GM18517 (cell line): ENCODE measurements around the gene WDR87.
"Not testable (repeated sequence)": the region's sequence is repeated elsewhere in the genome, so short reads cannot be mapped to it uniquely, and the experiment has no call there.

Experiments used
- ATAC-seq: cut with Tn5 transposase; IDR thresholded peaks from one replicate; pipeline ENCODE4 v1.9.1; 2021; ENCODE audit warnings: mild to moderate bottlenecking, moderate library complexity; ENCODE audit not compliant: unreplicated experiment

Gene WDR87

GRCh38 chr19:37931881-37932655 lies 25.7 kb upstream of the WDR87 start:
- ATAC-seq, result peak; percentile 40

DNA sequence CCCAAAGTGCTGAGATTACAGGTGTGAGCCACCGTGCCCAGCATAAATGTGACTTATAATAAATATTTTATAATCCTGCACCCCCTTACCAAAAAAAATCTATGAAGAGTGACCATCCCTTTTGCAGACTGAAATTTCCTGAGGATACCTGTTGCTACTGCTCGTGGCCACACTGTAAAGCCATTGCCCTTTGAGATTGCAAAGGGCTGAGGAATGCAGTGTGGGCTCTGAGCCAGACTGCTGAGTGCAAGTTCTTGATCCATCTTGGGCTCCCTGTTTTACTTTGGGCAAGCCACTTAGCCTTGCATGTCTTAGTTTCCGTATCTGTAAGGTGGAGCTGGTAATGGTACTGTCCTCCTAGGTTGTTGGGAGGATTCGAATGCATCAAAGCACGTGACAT lies 24.0 kb upstream of the WDR87 start:
- no peak for ATAC-seq

DNA sequence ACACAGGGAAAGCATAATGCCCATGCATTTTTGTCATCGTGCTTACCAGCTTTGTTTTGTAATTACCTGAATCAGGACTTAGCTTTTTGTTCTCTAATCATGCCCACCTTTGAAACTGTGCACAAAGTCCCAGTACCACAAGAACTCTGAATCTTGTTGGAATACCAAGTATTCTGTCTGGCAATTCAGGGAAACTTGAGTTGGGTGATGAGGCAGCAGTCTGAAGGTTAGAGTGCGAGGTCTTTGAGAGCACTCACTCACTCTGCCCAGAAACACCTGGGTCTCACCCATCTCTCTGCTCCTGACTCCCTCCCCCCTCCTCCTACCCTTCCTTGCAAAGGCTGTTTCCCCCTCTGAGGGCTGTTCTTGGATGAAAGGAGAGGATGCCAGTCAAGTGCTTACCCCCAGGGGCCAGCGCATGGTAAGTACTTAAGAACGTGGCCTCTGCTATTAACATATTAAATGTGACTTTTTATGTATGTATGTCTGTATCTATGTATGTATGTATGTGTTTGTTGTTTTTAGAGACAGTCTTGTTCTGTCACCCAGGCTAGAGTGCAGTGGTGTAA lies 23.0 kb upstream of the WDR87 start:
- ATAC-seq, result no peak

GRCh38 chr19:37928527-37929286 lies 22.3 kb upstream of the WDR87 start:
- ATAC-seq, result peak; percentile 64

DNA sequence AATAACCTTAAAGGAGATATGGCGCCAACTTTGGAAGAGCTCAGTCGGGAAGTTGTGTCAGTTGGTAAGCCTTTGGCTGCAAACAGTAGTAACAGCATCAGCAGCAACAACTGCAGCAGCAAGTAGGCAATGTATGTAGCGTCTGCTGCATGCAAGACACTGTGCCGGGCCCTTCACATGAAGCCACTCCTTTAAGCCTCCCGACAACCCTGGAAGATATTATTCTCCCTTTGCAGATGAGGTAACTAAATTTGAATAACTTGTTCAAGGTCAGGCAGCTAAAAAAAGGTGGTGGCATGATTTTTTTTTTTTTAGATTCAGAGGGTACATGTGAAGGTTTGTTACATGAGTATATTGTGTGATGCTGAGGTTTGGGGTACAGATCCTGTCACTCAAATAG lies 20.3 kb upstream of the WDR87 start:
- ATAC-seq, result no peak

DNA sequence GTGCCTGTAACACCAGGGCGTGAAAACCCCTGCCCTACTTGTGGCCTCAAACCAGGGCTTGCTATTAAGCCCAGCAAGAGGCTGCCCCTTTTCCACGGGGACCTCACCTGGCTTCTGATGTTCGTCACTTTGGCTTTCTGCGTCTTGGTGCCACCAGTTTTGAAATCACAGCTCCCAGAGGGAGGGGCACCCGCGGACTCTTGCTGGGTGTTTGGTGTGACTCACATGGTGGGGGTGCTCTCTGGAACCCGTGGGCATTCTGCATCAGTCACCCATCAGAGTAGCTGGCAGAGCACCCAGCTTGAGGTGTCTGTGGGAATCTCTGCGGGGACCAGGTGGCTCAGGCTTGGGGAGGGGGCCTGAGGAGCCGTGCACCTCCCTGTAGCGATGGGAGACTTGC lies 19.9 kb upstream of the WDR87 start:
- ATAC-seq, result no peak

DNA sequence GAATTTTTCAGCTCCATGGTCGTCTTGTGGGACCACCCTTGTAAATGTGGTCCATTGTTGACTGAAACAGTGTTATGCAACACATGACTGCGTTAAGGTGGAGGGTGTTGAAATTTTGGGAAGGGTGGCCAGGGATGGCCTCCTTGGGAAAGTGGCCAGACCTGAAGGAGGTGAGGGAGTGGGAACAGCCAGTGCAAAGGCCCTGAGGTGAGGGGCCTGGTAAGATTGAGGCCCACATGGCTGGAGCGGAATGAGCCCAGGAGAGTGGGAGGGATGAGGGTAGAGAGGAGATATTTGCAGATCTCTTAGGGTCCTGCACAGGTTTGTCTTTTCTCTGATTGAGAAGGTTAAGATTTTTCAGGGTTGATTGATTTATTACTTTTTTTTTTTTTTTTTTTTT lies 18.8 kb upstream of the WDR87 start:
- no peak for ATAC-seq

DNA sequence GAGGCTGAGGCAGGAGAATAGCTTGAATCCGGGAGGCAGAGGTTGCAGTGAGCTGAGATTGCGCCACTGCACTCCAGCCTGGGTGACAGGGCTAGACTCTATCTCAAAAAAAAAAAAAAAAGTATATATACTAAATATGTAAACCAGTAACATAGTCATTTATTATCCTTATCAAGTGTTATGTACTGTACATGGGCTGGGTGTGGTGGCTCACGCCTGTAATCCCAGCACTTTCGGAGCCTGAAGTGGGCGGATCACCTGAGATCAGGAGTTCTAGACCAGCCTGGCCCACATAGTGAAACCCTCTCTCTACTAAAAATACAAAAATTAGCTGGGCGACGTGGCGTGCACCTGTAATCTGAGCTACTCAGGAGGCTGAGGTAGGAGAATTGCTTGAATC lies 18.2 kb upstream of the WDR87 start:
- ATAC-seq, result not testable (repeated sequence)

DNA sequence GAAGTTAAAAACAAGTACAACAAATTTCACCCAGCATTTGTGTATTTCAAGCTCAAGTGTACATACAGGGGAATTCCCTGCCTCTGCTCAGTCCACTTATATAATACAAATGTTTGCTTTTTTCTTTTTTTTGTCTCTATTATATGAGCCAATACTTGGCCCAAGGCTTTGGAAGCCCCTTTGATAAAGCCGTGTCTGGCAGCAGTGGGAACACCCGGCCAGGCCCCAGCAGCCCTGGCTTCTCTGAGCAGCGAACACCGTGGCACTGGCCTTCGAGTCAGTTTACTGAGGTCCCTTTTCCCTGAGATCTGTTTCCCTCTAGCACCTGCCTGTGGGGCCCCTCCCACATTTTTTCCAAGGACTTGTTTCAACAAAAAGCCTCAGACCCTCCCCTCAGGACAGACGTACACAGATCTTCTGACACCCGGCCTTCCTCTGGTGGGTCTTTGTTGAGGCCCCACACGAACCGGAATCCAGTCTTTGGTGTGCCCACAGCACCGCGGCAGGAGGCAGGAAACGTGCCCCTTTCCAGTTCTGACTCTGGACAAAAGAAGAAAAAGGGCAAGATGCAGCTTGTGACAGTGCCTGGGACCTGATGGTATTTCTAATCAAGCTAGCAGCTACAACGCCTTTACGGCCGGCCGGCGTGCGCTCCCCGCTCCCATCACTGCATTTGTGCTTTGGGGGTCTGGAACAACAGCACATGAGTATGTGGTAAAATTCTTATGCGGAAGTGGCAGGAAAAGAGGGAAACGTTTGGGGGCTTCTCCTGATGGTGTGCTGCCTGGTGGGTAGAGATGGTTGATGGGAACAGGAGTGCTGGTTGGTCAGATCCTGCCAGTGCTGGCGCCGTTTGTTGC lies 14.4 kb upstream of the WDR87 start:
- no peak for ATAC-seq

DNA sequence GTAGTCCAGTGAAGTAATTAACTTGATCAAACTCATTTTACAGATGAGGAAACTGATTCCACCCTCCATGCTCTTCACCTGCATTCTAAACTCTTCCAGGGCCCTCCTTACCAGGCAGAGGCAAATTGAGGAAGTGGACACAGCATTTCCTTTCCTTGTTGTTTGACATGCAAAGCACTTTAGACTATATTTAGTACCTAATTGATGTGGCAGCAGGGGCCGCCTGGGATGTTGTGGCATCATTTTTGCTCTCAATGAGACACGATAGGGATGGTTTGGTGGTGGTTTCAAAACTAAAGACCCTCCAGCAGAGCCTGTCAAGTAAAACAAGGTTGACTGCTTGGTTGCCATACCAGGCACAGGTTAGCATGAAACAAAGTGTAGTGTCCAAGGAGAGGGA lies 8.5 kb upstream of the WDR87 start:
- no peak for ATAC-seq

DNA sequence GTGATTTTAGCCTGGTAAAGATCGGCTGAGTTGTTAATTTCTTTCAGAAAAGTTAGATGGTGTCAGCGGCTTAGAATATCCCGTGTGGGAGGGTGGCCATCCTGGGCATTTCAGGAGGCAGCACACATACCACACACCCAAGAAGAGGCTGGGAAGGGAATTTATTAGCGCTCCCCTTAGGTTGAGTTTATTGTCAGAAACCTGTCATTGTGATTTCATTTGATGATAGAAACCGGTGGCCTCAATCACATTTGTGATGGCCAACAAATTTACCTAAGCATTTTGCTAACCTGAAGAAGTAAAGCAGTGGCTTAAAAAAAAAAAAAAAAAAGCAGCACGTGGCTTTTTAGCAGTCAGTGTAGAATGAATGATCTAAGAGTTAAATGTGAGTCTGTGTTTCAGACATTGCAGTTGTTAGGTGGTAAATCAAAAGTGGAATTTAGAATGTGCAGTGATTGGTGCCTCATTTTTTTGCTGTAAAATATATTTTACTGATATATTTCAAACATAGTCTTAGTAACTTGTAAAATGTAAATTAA lies 3.3 kb upstream of the WDR87 start:
- ATAC-seq, result no peak

DNA sequence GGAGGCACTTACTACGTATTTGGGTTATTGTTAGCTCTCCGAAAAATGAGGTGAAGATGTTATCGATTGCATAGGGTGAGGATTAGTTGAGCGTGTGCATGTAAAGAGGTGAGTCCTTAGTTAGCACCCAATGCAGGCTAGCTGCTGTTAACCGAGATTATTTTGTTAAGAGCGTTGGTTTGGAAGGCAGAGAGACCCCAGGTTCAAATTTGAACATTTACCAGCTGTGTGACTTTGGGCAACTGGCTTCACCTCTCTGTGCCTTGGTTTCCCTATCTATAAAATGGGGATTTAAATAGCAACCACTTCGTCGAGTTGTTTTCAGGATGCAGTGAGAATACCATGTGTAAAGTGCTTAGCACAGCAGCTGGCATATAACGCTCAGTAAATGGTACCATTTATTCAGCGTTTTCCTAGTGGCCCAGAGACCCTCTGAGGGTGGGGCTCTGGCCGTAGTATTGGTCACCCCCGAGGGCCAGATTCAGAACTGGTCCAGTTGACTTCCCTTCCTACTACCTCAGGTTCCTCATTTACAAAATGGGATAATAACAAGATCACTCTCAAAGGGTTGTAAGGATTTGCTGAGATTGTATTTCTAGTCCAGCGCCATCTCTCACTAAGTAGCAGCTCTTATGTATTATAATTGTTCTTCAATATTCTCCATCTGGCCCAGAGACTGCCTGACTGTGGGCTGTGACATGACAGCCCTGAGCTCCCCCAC lies 1.5 kb upstream of the WDR87 start:
- ATAC-seq, result no peak

DNA sequence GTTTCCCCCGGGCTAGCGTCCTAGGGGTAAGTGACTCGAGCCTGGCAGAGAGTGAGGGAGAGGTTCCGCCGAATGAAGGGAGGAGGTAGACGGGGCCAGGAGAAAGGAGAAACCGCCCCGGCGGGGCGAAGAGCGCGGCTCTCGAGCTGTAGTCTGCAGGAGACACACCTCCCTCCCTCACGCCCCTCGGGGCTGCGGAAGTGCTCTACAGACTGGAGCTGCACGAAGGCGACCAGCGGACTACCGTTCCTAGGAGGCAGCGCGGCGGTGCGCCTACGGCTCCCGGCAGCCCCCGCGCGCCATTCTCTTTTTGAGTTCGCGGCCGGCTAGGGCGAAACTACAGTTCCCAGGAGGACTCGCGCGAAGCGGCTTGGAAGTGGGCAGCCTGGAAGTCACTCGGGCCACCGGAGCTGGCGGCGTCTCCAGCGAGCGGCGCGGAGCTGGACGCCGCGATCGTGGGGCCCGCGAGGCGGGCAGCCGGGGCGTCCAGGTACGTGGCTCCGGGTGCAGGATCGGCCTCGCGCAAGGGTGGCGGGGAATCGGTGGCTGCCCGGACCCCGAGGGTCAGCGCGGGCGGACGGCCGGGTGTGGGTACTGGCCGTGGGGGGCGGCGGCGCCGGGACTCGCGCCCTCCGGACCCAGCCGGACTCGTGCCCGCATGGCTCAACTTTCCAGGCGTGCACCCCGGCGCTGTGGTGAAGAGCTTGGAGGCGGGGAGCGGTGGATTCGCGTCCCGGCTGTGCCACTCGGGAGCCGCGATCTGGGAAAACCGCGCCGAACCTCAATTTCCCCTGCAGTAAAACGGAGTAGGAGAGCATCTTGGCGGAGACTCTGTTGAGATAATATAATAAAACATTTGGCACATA lies 708 bp upstream of the WDR87 start, which contains the start of gene SIPA1L3:
Gene SIPA1L3 (plus strand): TSS at position 340 of the 866 bp plus-strand sequence. CDS start 174,358 bp downstream, outside the sequence.
- ATAC-seq, result peak; percentile 67

GRCh38 chr19:37903096-37903495 lies 3.3 kb downstream of the WDR87 start:
- no peak for ATAC-seq

DNA sequence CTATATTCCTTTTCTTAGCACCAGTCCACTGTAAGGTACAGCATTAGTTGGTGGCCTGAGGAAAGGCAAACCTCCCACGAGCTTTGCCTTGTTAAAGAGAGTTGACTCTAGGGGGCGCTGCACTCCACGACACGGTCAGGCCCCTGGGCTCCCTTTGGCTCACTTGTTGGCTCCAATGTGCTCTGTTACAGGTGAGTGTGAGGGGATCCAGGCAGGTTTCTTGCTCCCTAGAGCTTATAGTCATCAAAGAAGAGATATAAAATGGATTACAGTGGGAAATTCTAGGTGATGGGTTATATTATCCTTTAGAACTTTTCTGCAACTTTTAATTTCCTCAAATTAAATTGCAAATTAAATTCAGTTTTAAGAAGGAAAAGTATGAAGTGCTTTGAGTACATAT lies 3.7 kb downstream of the WDR87 start:
- no peak for ATAC-seq

GRCh38 chr19:37899966-37900365 lies 6.4 kb downstream of the WDR87 start:
- no peak for ATAC-seq

GRCh38 chr19:37899453-37899852 lies 6.9 kb downstream of the WDR87 start:
- no peak for ATAC-seq

GRCh38 chr19:37896180-37896579 lies 10.2 kb downstream of the WDR87 start:
- ATAC-seq, result no peak
